Measurements from ENCODE around the gene FHL1.

Gene FHL1

DNA sequence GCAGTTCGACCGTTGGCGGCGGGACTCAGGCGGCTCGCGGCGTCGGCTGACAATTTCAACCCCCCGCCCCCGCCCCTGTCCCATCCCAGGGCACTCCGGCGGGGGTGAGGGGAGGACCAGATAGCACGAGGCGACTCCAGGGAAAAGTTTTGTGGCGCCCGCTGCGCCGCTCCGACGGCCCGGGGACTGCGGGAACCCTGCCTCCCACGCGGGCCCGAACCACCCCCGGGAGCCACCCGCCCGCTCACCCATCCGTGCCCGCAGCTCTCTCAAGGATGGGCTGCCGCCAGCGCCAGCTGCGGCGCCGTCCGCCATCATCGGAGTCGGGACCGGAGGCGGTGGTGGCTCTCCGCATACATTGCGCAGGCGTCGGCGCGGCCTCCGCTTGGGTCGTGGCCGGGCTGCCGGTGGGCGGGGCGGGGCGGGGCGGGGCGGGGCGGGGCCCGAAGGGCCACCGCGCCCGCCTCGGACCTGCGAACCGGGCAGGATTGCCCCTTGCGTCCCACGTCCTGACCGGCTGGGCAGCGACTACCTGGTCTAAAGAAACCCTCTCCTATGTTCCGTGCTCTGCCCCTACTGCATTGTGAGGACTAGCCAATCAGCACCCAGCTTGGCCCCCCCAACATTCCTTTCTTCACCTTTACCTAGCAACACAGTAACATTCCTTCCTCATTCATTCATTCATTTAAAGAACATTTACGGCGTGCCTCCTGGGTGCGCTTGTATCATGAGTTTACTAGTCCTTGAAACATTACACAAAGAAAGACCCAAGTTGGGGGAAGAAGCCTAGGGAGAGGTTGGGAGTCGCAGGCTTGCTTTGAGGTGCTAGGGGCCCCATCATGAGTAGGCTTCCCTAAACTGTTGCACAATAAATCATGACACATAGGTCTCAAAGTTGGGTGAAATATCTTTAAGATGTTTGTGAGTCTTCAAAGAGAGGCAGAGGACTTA, 104.0 kb downstream of the FHL1 start, which contains the start of gene MAP7D3:
MAP7D3 (minus strand) TSS at position 360 of the 951 bp plus-strand sequence; CDS start at position 318, 42 bp downstream.
- peak within 1 kb of the TSS; percentile 59 for H3K27ac Mint-ChIP-seq
- peaks cover 2 to 10% of the 10 kb centered on the region in 2 donors for H3K4me1 Mint-ChIP-seq
- no peaks in the 10 kb centered on the region for H3K27me3 Mint-ChIP-seq
- peak; percentile 40 for DNase-seq
- H3K4me3 Mint-ChIP-seq = peak within 1 kb of the TSS; percentile 84 to 93
- no peaks in the 10 kb centered on the region for H3K9me3 Mint-ChIP-seq
- ATAC-seq (replicated peaks) = peak; percentile 91
- H3K36me3 Mint-ChIP-seq = no peaks in the 10 kb centered on the region

DNA sequence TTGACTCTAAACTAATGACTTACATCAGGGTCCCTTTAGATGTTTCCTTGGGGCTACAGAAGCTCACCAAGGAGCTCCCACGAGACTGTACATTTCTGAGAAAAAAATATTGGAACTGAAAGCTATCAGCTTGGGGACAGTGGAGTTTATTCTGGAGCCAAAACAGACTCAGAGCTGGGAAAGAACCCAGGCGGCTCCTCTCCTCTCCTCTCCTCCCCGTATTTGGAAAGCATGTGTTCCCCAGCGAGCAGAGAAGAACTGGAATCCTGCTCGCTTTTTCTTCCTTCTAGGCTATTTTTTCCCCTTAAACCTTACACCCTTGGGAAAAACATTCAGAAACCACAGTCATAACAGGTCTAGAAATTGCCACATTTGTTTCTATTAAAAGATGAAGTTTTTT, 108.2 kb downstream of the FHL1 start:
- peaks cover 0 to 7% of the 10 kb centered on the region in 2 donors for H3K27me3 Mint-ChIP-seq
- no peaks in the 10 kb centered on the region for H3K9me3 Mint-ChIP-seq
- H3K27ac Mint-ChIP-seq = no peak overlapping the region
- no peak overlapping the region for H3K4me3 Mint-ChIP-seq
- no peaks in the 10 kb centered on the region for H3K36me3 Mint-ChIP-seq
- H3K4me1 Mint-ChIP-seq = peaks cover 0 to 3% of the 10 kb centered on the region in 2 donors
- ATAC-seq (replicated peaks) (no peak), DNase-seq (no peak)

DNA sequence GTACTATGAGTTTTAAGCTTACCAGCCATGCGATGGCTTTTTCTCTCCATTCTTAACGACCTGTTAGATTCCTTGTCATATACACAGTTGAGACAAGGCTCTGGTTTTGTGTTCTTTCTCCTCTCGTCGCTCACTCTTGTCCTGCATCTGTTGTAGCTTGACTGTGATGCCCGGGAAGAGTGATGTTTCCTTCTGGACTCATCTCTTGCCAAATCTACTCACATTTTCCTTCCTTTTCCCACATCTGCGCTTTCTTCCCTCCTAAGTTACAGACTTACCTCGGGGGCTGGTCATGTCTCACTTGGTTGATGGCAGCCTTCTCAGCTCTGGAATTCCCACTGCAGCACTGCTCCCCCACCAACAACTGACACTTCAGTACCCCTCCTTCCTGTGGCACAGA, 108.7 kb downstream of the FHL1 start:
- peaks cover 0 to 7% of the 10 kb centered on the region in 2 donors for H3K27me3 Mint-ChIP-seq
- peaks cover 0 to 3% of the 10 kb centered on the region in 2 donors for H3K4me1 Mint-ChIP-seq
- H3K36me3 Mint-ChIP-seq = no peaks in the 10 kb centered on the region
- no peaks in the 10 kb centered on the region for H3K9me3 Mint-ChIP-seq
- ATAC-seq (replicated peaks) = no peak
- H3K27ac Mint-ChIP-seq = peak overlapping the region; percentile 4
- no peak for DNase-seq
- H3K4me3 Mint-ChIP-seq = no peak overlapping the region

DNA sequence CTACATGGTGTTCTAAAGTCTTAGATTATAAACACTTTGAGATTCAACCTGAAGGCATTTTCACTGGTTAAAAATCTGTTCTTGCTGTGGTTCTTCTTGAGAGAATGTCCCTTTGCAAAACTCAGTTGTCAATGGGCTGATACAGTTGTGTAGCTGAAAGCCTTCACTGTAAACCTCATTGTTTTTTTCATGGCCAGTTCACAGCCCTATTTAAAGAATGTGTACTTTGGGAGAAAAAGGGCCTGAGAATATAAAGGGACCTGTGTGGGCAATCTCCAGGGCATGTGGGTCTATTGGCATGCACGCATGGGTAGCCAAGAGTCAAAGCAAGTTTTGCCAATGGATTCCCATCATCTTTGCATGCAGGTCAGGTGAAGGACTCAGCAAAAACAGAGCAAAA, 111.6 kb downstream of the FHL1 start:
- ATAC-seq (replicated peaks) (no peak), DNase-seq (no peak)
- Mint-ChIP-seq H3K9me3 (no peaks in the 10 kb centered on the region), H3K27ac (no peak overlapping the region), H3K36me3 (no peaks in the 10 kb centered on the region), H3K4me1 (peaks cover 0 to 3% of the 10 kb centered on the region in 2 donors), H3K27me3 (peaks cover 0 to 7% of the 10 kb centered on the region in 2 donors), H3K4me3 (no peak overlapping the region)

DNA sequence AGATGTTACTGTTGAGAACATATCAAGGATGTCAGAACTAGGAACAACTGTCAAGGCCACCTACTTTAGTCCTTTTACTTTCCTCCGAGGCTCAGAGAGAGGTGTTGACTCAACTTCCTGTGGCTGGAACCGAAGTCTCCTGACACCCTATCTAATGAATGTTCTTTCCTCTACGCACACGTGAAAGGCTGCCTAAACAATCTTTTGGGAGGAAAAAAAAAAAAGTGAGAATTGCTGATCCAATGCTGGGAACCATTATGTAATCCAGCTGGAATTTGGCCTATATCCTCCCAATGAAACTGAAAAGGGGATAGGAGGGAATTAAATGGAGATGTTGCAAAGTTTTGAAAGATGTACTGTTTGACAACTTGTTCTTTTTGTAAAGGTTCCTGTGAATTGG, 112.2 kb downstream of the FHL1 start:
- Mint-ChIP-seq H3K27ac (no peak overlapping the region), H3K4me1 (peaks cover 0 to 3% of the 10 kb centered on the region in 2 donors), H3K27me3 (peaks cover 0 to 7% of the 10 kb centered on the region in 2 donors), H3K36me3 (no peaks in the 10 kb centered on the region), H3K4me3 (no peak overlapping the region), H3K9me3 (no peaks in the 10 kb centered on the region)
- DNase-seq (no peak), ATAC-seq (replicated peaks) (no peak)

DNA sequence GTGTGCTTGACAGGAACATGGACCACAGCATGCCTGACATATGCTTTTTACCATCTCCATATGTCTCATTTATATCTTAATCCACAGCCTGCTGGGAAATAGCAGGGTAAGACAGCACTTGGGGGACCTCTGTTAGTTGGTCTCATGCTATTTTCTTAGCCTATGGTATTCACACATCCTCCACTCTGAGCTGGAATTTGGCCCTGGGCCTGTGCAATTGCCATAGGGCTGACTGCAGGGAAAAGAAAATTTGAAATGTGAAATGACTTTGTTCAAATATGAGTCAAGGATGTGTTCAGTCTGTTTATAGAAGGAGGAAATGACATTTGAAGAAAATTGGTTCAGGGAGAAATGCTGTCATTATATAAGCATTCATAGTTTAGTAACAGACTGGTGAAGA, 113.4 kb downstream of the FHL1 start:
- H3K27me3 Mint-ChIP-seq = peaks cover 0 to 7% of the 10 kb centered on the region in 2 donors
- DNase-seq = no peak
- H3K4me3 Mint-ChIP-seq = no peak overlapping the region
- no peak overlapping the region for H3K27ac Mint-ChIP-seq
- no peak for ATAC-seq (replicated peaks)
- H3K4me1 Mint-ChIP-seq = peaks cover 0 to 3% of the 10 kb centered on the region in 2 donors
- no peaks in the 10 kb centered on the region for H3K9me3 Mint-ChIP-seq
- no peaks in the 10 kb centered on the region for H3K36me3 Mint-ChIP-seq

Measured in stimulated activated naive B cell treated with anti-CD40 and anti-IgM and Interleukin-4, amounts not matched to agents 10 μg/mL and 1 μg/mL and 100 μg/mL, for 72 hours (primary cell).